Tibial nerve (tissue), 3 donors: ENCODE measurements around the gene MAML2.

Source experiments
- CTCF ChIP-seq, 5 experiments: fragments of 200-600 bp in 3 of 5; fragments of 450-650 bp in 2 of 5; sonication (generic) in 3 of 5; IDR thresholded peaks; one replicate each; pipeline ENCODE4 v1.5.1; 2016 to 2019; ENCODE audit warnings: antibody characterized with exemption in 5 of 5, mild to moderate bottlenecking in 3 of 5, moderate library complexity in 2 of 5
- POLR2A ChIP-seq, 2 donors: fragments of 450-650 bp; IDR thresholded peaks; one replicate each; pipeline ENCODE4 v1.6.1; 2017; ENCODE audit warnings: antibody characterized with exemption in 2 of 2, mild to moderate bottlenecking in 2 of 2, moderate library complexity in 2 of 2

- no peak for TF ChIP-seq CTCF (IDR thresholded peaks at IDR 0.05)
- no peak for TF ChIP-seq POLR2A (IDR thresholded peaks at IDR 0.05)
Observed at GRCh38 chr11:96050435-96051182, 292.4 kb downstream of the MAML2 start.
